ENCODE data around the gene MYO7A. TPM values are rescaled to one million over a fixed set of nuclear protein-coding genes. Genes with fewer than 3 reads are reported as not detected.
A peak's percentile ranks its signal among the peaks of the same experiment; 100 is the strongest.

The MYO7A gene
- total RNA-seq, 2 experiments from 2014 or later, result 0.07 to 0.15 TPM

DNA sequence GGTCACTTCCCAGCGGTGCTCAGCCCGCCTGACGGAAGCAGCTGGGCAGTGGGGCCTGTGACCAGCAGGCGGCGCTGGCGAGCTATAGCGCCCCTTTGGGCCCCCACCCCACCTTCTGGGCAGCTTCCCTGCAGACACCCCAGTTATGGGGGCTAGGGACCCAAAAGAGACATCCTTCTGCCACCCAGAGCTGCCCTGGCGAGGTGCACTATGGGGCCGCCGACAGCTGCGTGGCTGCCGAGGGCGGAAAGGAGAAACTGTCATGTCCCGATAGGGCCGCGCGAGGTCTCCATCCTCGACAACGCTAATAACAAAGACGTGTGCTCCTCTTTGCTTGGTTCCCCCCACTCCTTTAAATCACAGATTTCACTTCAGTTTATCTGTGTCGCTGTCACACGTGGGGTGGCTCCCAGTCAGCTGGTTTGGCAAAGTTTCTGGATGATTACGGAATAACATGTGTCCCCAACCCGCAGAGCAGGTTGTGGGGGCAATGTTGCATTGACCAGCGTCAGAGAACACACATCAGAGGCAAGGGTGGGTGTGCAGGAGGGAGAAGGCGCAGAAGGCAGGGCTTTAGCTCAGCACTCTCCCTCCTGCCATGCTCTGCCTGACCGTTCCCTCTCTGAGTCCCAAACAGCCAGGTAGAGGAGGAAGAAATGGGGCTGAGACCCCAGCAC is 673 bp upstream of the MYO7A start:
- Mint-ChIP-seq H3K36me3 (ENCODE audit: low read depth) (no peaks in the 10 kb centered on the region), H3K9me3 (no peaks in the 10 kb centered on the region), H3K27me3 (no peaks in the 10 kb centered on the region), H3K4me3 (no peak overlapping the region), H3K27ac (no peak overlapping the region), H3K4me1 (peaks cover 4% of the 10 kb centered on the region)
- ChIA-PET CTCF (interaction anchor here (0.6 to 2.9 kb wide), 28 partner anchors 9 to 743 kb away, joined by 3 to 32 read pairs (median 4); no protein-coding TSS in a partner anchor), POLR2A (no interaction called here)
- DNase-seq, result peak; percentile 44

DNA sequence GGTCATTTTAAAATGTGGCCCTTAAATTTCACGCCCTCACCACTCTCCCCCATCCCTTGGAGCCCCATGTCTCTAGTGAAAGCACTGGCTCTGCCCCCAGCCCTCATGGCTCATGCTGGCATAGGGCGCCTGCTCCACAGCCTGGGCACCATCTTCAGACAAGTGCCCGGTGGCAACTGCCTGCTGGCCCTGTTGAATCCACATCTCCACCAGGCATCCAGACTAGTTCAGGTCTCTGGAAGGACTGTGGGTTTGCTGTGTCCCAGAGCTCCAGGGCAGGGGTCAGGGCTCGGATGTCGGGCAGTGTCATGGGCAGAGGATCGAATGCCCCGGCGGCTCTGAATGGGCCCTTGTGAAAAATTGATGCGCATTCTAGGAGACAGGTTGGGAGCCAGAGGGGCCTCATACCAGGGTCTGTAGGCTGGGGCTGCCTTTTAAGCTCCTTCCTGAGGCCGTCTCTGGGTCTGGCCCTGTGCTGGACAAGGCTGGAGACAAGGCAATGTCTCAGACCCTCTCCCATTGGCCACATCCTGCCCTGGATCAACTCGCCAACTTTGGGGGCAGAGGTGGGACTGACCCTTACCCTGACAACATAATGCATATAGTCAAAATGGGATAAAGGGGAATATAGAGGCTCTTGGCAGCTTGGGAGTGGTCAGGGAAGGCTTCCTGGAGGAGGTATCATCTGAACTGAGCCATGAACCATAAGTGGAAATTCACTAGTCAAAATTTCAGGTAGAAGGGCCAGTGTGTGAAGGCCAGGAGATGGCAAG is 1.2 kb downstream of the MYO7A start:
- Mint-ChIP-seq H3K4me1 (peaks cover 4% of the 10 kb centered on the region), H3K27ac (no peak overlapping the region), H3K4me3 (no peak overlapping the region), H3K36me3 (ENCODE audit: low read depth) (no peaks in the 10 kb centered on the region), H3K27me3 (no peaks in the 10 kb centered on the region), H3K9me3 (no peaks in the 10 kb centered on the region)
- POLR2A ChIA-PET, result no interaction called here
- CTCF ChIA-PET, result interaction anchor here (1.1 to 2.9 kb wide), 3 partner anchors 11 to 66 kb away, joined by 3 to 16 read pairs (median 5); no protein-coding TSS in a partner anchor
- DNase-seq, result no peak

DNA sequence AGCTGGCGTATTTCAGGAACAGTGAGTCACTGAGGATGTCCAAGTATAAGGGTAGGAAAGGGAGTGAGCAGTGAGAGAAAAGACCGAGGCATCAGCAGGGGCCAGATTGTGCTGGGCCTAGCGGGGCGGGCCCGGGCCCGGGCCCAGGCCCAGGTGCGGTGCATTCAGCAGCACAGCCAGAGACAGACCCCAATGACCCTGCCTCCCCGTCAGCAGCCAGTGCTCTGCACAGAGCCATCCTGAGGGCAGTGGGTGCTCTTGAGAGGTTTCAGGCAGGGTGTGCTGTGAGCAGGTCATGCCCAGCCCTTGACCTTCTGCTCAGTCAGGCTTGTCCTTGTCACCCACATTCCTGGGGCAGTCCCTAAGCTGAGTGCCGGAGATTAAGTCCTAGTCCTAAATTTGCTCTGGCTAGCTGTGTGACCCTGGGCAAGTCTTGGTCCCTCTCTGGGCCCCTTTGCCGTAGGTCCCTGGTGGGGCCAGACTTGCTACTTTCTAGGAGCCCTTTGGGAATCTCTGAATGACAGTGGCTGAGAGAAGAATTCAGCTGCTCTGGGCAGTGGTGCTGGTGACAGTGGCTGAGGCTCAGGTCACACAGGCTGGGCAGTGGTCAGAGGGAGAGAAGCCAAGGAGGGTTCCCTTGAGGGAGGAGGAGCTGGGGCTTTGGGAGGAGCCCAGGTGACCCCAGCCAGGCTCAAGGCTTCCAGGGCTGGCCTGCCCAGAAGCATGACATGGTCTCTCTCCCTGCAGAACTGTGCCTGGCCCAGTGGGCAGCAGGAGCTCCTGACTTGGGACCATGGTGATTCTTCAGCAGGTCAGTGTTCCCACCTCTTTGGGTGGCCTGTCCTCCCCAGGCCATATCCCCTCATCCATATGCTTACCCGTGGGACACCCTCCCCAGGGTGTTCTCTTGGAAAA is 2.1 kb downstream of the MYO7A start:
- H3K9me3 Mint-ChIP-seq, result no peaks in the 10 kb centered on the region
- no peak overlapping the region for H3K27ac Mint-ChIP-seq
- no peak overlapping the region for H3K4me3 Mint-ChIP-seq
- H3K4me1 Mint-ChIP-seq, result peaks cover 4% of the 10 kb centered on the region
- ChIA-PET CTCF (interaction anchor here (1.5 kb wide), 1 partner anchor 57 kb away, joined by 5 read pairs; no protein-coding TSS in a partner anchor), POLR2A (no interaction called here)
- no peaks in the 10 kb centered on the region for H3K27me3 Mint-ChIP-seq
- H3K36me3 Mint-ChIP-seq (ENCODE audit: low read depth), result no peaks in the 10 kb centered on the region
- no peak for DNase-seq

DNA sequence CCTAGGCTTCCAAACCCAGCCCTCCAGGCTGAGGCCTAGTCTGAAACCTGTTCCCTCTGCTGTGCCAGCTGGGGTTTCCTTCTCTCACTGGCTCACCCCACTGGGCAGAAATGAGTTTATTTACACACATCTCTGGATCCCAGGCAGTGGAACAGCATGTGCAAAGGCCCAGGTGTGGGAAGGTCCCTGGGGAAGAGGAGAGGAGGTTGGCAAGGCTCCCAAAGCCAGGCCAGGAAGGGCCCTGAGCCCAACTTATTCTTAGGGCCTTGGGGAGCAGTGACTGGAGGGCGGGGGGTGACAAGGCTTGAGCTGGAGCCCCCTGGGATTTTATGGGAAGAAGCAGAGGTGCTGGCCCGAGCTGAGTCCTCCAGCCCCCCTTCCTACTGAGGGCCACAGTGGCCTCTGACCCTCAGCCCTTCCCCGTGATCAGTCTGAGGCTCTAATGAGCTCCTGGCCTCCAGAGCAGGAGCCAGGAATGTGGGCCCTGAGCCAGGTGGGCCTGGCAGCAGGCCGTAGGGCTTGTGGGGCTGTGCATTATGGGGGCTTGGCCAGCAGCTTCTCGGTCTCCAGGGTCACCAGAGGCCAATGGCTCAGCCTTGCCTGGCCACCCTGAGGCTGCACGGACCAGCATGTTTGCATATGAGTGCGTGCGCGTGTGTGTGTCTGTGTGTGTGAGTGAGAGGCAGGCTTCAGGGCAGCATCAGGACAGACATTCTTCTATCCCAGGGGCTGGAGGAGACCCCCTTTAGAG is 2.9 kb downstream of the MYO7A start:
- no peaks in the 10 kb centered on the region for H3K9me3 Mint-ChIP-seq
- DNase-seq, result no peak
- no peak overlapping the region for H3K4me3 Mint-ChIP-seq
- ChIA-PET POLR2A (no interaction called here), CTCF (interaction anchor here (0.8 kb wide), 1 partner anchor 23 kb away, joined by 3 read pairs; no protein-coding TSS in a partner anchor)
- no peaks in the 10 kb centered on the region for H3K27me3 Mint-ChIP-seq
- peaks cover 4% of the 10 kb centered on the region for H3K4me1 Mint-ChIP-seq
- H3K36me3 Mint-ChIP-seq (ENCODE audit: low read depth), result no peaks in the 10 kb centered on the region
- no peak overlapping the region for H3K27ac Mint-ChIP-seq

DNA sequence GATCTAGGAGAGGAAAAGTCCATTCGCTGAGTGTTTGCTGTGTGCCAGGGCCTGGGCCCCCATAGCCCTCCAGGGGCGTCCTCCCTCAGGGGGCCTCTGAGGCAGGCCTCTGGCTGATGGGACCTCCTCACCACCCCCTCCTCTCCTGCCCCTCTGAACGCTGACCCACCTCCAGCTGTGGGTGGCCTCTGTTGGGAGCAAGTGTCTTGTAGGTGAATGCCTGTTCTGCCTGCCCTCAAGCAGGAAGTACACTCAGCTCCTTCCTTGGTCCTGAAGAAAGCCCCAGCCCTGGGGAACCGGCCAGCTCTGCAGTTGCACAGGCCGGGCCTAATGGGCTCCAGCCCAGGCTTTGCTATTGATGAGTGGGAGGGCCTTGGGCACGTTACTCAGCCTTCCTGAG is 3.5 kb downstream of the MYO7A start:
- Mint-ChIP-seq H3K4me3 (no peak overlapping the region), H3K27ac (no peak overlapping the region), H3K27me3 (no peaks in the 10 kb centered on the region), H3K9me3 (no peaks in the 10 kb centered on the region), H3K4me1 (peaks cover 4% of the 10 kb centered on the region), H3K36me3 (ENCODE audit: low read depth) (no peaks in the 10 kb centered on the region)
- no peak for DNase-seq
- POLR2A ChIA-PET, result interaction anchor here (0.6 kb wide), 1 partner anchor 1808 kb away, joined by 6 read pairs; no protein-coding TSS in a partner anchor
- CTCF ChIA-PET, result interaction anchor here (0.8 kb wide), 1 partner anchor 22 kb away, joined by 3 read pairs; no protein-coding TSS in a partner anchor

DNA sequence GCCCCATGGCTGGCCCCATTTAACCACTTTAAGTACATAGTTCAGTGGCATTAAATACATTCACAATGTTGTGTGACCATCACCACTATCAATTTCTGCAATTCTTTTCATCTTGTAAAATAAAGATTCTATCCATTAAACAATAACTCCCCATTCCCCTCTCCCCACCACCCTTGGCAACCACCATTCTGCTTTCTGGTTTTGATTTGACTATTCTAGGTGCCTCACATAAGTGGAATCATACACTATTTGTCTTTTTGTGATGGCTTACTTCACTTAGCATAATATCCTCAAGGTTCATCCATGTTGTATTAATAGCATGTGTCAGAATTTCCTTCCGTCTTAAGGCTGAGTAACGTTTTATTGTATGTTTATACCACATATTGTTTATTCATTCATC is 7.0 kb downstream of the MYO7A start:
- POLR2A ChIA-PET, result no interaction called here
- Mint-ChIP-seq H3K27ac (no peak overlapping the region), H3K27me3 (peaks cover 17% of the 10 kb centered on the region), H3K9me3 (no peaks in the 10 kb centered on the region), H3K4me1 (no peaks in the 10 kb centered on the region), H3K36me3 (ENCODE audit: low read depth) (no peaks in the 10 kb centered on the region), H3K4me3 (no peak overlapping the region)
- CTCF ChIA-PET, result interaction anchor here (0.6 kb wide), 1 partner anchor 217 kb away, joined by 3 read pairs; no protein-coding TSS in a partner anchor
- no peak for DNase-seq

DNA sequence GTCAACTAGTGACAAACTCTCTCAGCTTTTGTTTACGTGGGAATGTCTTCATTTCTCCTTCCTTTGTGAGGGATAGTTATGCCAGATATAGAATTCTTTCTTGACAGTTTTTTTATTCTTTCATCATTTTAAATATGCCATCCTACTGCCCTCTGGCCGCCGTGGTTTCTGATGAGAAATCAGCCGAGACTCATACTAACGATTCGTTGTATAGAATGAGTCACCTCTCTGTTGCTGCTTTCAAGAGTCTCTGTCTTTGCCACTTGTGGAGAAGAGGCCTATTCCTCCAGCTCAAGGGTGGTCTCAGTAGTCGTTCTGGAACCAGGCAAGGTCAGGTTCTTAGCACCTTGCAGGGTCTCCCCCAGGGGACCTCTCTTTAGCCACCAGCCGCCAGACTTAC is 8.0 kb downstream of the MYO7A start:
- Mint-ChIP-seq H3K36me3 (ENCODE audit: low read depth) (no peaks in the 10 kb centered on the region), H3K4me1 (no peaks in the 10 kb centered on the region), H3K4me3 (no peak overlapping the region), H3K27ac (no peak overlapping the region), H3K9me3 (no peaks in the 10 kb centered on the region), H3K27me3 (peaks cover 17% of the 10 kb centered on the region)
- ChIA-PET POLR2A (no interaction called here), CTCF (interaction anchor here (0.5 to 1.5 kb wide), 2 partner anchors 9 to 280 kb away, joined by 3 to 9 read pairs; partner anchors contain the start of gene MYO7A)
- no peak for DNase-seq

DNA sequence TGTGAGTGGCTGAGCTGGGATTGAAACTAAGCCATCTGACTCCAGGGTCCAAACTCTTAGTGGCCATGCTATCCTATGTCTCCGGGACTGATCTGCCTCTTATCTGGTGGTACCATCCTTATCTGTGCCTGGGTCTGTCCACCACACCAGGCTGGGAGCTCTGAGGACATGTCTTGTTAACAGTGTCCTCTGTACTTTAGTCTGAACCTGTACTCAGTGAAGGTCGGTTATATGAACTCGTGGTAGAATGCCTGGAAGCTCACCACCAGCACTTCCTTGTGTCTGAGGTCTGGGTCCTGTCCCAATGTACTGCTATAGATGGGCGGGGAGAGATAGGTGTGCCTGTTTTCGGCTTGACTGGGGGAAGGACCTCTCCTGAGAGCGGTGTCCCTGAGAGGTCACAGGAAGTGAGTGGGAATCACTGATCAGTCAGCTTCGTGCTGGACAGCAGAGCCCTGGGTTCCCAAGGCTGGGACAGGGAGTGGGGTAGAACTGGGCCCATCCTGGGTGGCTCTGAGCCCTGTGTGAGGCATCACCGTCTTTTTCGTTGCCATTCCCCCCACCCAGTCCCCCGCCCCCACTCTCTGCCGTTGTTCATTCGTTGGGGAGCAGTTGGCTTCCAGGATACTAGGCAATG is 8.9 kb downstream of the MYO7A start:
- H3K4me1 Mint-ChIP-seq, result peaks cover 3% of the 10 kb centered on the region
- H3K36me3 Mint-ChIP-seq (ENCODE audit: low read depth), result no peaks in the 10 kb centered on the region
- H3K9me3 Mint-ChIP-seq, result no peaks in the 10 kb centered on the region
- ChIA-PET CTCF (interaction anchor here (0.5 to 1.5 kb wide), 2 partner anchors 9 to 280 kb away, joined by 3 to 9 read pairs; partner anchors contain the start of gene MYO7A), POLR2A (no interaction called here)
- H3K4me3 Mint-ChIP-seq, result no peak overlapping the region
- peaks cover 17% of the 10 kb centered on the region for H3K27me3 Mint-ChIP-seq
- no peak overlapping the region for H3K27ac Mint-ChIP-seq
- no peak for DNase-seq

DNA sequence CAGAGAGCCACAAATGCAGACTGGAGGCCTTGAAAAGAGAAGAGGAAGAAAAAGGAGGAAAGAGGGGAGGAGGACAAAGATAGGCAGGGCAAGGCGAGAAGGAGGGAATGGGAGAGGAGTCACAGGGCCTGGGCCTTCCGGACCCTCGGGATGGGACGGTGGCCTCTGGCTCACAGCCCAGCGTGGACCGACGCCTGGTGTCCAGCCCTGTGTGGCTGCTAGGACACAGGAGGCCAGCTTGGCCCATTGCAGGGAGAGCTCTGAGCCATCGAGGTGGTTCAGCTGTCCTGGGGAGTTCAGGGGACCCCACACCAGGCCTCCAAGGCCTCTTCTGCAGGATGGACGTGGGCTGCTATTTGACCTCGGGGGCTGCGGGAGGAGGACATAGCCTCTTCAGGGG is 9.4 kb downstream of the MYO7A start:
- peaks cover 8% of the 10 kb centered on the region for H3K4me1 Mint-ChIP-seq
- no peak overlapping the region for H3K4me3 Mint-ChIP-seq
- H3K36me3 Mint-ChIP-seq (ENCODE audit: low read depth), result no peaks in the 10 kb centered on the region
- no peak for DNase-seq
- ChIA-PET CTCF (interaction anchor here (1.5 kb wide), 1 partner anchor 10 kb away, joined by 9 read pairs; the partner anchor contains the start of gene MYO7A), POLR2A (no interaction called here)
- H3K27ac Mint-ChIP-seq, result no peak overlapping the region
- H3K9me3 Mint-ChIP-seq, result no peaks in the 10 kb centered on the region
- peaks cover 17% of the 10 kb centered on the region for H3K27me3 Mint-ChIP-seq

DNA sequence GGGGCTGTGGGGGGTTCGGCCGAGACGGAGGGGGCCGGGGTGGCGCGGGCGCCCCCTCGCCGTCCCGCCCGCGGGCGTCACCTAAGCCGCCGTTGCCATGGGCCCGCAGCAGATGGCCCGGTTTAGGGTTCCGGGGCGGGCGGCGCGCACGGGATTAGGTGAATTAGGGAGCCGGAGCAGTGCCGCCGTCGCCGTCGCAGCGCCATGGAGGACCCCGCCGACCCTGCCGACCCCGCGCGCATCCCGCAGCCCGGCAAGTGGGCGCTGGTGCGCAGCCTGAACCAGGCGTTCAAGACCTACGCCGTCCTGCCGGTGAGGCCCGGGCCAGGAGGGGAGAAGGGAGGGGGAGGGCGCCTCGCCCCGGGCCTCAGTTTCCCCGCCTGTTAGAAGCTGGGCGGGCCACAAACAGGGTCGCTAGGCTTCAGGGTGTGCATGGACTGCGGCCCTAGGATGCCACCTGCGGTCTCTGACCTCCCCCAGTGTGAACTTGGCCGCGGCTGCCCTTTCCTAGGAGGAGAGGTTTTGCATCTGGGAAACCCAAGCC is 10.1 kb downstream of the MYO7A start:
- DNase-seq, result no peak
- H3K27ac Mint-ChIP-seq, result no peak overlapping the region
- no peaks in the 10 kb centered on the region for H3K36me3 Mint-ChIP-seq (ENCODE audit: low read depth)
- POLR2A ChIA-PET, result no interaction called here
- H3K9me3 Mint-ChIP-seq, result no peaks in the 10 kb centered on the region
- H3K4me3 Mint-ChIP-seq, result no peak overlapping the region
- H3K4me1 Mint-ChIP-seq, result peaks cover 13% of the 10 kb centered on the region
- CTCF ChIA-PET, result no interaction called here
- peaks cover 17% of the 10 kb centered on the region for H3K27me3 Mint-ChIP-seq

DNA sequence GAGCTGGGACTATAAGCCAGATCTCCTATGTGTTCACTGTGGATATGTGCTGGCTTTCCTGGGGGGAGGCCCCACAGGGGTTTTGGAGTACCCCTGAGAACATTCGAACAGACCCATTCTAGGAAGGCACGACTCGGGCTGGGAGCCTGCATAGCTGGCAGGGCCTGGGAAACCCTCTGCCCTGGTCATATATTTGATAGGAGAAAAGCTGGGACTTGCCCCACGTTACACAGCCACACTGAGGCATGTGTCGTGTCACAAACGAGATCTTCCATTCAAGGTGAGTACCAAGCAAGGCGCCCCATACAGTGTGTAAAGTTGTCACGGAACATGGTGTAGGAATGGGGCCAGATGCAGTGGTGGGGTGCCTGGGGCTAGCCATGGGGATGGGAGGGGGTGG is 11.2 kb downstream of the MYO7A start:
- ChIA-PET POLR2A (no interaction called here), CTCF (interaction anchor here (1.3 to 2.7 kb wide), 3 partner anchors 11 to 49 kb away, joined by 3 to 16 read pairs (median 5); partner anchors contain the start of gene MYO7A)
- H3K27ac Mint-ChIP-seq, result no peak overlapping the region
- no peaks in the 10 kb centered on the region for H3K9me3 Mint-ChIP-seq
- no peaks in the 10 kb centered on the region for H3K36me3 Mint-ChIP-seq (ENCODE audit: low read depth)
- H3K4me3 Mint-ChIP-seq, result no peak overlapping the region
- no peak for DNase-seq
- peaks cover 17% of the 10 kb centered on the region for H3K27me3 Mint-ChIP-seq
- H3K4me1 Mint-ChIP-seq, result peaks cover 15% of the 10 kb centered on the region

All from activated CD4-positive, alpha-beta T cell treated with anti-CD3 and anti-CD28 coated beads, Interleukin-2, amount 10 ng/mL, durations not matched to agents 7 days and 5 days (primary cell).